WI38 (cell line): Measurements from ENCODE around the gene TAS2R4.

ENCODE experiments used
- H3K4me3 ChIP-seq: 2 replicates; pipeline ENCODE4 v1.5.1; 2011; ENCODE audit warnings: low read depth, mild to moderate bottlenecking, control low read depth, low read length
- CTCF ChIP-seq: IDR thresholded peaks from 2 replicates; pipeline ENCODE4 v1.5.1; 2012; ENCODE audit warnings: low read depth, mild to moderate bottlenecking, control low read depth, low read length

Gene TAS2R4

DNA sequence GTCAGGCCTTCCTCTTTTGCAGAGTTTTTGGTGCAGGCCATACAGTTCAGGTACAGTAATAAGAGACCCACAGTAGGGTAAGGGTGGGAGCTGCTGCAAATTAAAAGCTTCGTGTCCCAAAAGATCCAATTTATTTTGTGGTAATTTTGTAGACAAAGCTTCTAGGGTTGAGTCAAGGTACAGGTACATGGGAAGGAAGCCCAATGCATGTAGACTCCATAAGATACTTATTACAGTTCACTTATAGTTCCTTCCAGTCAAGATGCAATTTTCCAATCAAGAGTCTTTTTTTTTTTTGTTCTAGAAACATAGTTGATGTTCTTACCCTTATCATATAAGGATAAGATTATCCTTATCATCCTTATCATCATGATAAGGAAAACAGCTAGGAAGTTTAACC lies at the start of gene TAS2R4:
TSS of gene TAS2R4 (plus strand) at position 301 of the 400 bp plus-strand sequence. CDS start 1,815 bp downstream, outside the sequence.
- no peak within 1 kb of the TSS for H3K4me3 ChIP-seq
- no peak for TF ChIP-seq CTCF

DNA sequence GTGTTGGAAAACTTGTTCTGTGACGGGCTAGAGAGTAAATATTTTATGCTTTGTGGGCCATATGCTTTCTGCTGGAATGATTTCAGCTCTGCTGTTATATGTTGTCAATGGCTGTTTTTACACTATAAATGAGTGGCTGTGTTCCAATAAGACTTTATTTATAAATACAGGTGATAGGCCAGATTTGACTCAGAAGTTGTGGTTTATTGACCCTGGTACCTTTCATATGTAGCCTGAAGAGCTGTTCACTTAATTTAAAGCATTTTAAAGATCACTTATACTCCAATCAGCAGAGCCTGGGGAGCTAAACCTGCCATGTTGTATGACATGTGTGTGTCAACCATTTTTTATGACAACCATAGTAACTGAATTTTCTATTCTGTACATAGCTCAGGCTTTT lies 47.5 kb upstream of the TAS2R4 start:
- no peak overlapping the region for H3K4me3 ChIP-seq
- TF ChIP-seq CTCF: no peak

GRCh38 chr7:141731476-141732149 lies 44.9 kb upstream of the TAS2R4 start:
- no peak overlapping the region for H3K4me3 ChIP-seq
- no peak for TF ChIP-seq CTCF

GRCh38 chr7:141737118-141737835 lies 39.2 kb upstream of the TAS2R4 start:
- H3K4me3 ChIP-seq: peak overlapping the region; percentile 70
- TF ChIP-seq CTCF: no peak

DNA sequence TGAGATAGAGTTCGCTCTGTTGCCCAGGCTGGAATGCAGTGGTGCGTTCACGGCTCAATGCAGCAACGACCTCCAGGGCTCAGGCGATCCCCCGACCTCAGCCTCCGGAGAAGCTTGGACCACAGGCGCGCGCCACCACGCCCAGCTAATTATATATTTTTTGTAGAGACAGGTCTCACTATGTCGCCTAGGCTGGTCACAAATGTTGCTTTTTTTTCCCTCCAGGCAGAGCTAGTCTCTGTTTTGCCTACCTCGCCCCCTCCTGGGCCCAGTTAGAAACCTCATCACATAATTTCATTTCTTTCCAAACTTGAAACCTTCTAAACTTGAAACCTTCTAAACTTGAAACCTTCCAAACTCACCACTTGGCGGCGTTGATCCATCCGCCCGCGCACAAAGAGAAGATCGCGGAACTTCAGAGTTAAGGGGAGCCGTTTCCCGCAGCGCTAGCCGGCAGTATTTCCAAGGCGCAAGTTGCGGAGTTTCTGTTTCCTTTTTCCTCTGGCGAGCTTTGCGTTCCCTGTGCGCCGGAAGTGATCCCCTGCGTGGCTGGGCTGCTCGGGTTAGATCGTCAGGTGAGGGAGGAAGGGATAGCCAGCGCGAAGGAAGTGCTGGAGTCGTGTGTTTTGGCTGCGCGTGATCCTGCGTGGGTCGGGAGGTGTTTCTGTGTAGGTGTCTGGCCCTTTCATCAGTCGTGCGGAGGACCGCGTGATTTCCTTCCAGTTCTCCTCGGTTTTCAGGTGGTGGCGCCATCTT lies 38.5 kb upstream of the TAS2R4 start, which contains the start of gene SSBP1:
TSS of gene SSBP1 (plus strand) at position 523 of the 756 bp plus-strand sequence. CDS start 809 bp downstream, outside the sequence.
- TF ChIP-seq CTCF: peak; percentile 82; the same call in 1 of the 2 replicates
- H3K4me3 ChIP-seq: peak within 1 kb of the TSS; percentile 70

- TF ChIP-seq CTCF: peak; percentile 5; the same call in 1 of the 2 replicates
- peak overlapping the region; percentile 70 for H3K4me3 ChIP-seq
These were observed 37.9 kb upstream of the TAS2R4 start for GRCh38 chr7:141738592-141739013.
